GM20000 (cell line): ENCODE data around the gene URGCP.

ENCODE experiments used
- DNase-seq: peaks from one replicate; pipeline ENCODE4 v3.0.0; 2012; ENCODE audit warnings: low spot score
- CTCF ChIP-seq: IDR thresholded peaks from 2 replicates; pipeline ENCODE4 v1.5.1; 2012; ENCODE audit warnings: mild to moderate bottlenecking, control low read depth; ENCODE audit errors: extremely low read depth, missing control alignments

URGCP gene

DNA sequence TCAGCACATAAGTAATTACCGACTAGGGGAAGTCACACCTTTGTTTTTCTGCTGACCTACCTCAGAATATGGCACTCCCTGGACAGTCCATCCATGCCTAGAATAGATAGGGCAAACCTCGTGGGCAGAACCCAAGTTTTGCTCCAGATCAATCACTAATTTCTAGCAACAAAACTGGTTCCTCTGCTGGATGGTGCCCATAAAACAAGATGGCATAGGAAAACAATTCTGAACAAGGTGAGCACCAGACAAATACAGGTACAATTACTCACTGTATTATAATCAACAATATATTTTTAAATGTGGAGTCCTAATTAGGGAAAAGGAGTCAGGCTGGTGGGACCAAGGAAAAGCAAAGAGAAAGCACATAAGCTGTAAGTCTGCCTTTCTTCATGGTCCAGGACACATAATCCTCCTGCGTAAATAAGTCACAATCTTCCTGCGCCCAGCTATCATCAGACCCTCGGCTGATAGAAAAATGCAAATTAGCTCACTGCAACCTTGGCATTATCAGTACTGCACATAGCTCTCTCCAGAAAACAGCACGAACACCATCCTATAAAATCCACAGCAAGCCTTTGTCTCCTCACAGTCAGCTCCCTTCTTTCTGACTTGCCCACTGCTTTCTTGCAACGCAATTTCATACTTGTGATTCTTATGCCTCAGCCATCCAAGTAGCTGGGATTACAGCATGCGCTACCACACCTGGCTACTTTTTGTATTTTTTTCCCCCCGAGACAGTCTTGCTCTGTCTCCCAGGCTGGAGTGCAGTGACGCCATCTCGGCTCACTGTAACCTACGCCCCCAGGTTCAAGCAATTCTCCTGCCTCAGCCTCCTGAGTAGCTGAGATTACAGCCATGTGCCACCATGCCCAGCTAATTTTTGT lies 15.1 kb downstream of the URGCP start:
- DNase-seq: no peak
- no peak for TF ChIP-seq CTCF

GRCh38 chr7:43890468-43890867 lies 15.9 kb downstream of the URGCP start:
- DNase-seq: no peak
- no peak for TF ChIP-seq CTCF

DNA sequence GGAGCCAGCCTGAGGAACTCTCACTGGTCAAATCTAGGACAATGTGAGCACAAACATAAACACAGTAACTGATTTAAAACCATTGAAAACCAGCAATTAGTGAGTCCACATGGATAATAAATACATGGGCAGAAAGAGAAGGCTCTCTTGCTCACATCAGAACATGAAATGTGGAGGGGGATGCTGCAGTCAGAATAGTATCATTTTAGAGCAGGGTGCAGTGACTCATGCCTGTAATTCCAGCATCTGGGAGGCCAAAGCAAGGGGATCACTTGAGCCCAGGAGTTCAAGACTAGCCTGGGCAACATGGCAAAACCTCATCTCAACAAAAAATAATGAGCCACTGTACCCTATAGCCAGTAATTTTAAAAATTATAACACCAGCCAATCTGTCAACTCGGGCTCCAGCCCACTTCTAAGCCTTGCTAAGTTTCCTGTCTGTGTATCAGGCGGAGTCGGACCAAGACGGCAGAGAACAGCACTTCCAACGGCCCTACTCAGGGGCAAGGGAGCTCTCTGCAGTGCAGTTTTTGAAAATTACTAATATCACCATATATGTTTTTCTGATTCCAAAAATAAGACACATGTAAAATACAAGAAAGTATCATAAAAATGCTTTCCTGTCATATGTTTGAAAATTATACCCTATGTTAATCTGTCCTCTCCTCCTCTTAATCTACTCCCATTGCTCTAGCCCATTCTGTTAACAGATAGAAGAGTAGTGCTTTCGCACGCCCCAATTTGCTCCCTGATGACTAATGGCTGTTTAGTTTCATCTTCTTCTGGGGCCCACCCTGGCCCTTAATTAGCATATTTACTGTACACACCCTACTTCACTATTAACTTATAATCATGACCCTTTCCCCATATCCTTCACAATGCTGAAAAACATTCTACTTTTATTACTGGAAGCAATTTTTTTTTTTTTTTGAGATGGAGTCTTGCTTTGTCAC lies 17.1 kb downstream of the URGCP start:
- no peak for DNase-seq
- no peak for TF ChIP-seq CTCF

DNA sequence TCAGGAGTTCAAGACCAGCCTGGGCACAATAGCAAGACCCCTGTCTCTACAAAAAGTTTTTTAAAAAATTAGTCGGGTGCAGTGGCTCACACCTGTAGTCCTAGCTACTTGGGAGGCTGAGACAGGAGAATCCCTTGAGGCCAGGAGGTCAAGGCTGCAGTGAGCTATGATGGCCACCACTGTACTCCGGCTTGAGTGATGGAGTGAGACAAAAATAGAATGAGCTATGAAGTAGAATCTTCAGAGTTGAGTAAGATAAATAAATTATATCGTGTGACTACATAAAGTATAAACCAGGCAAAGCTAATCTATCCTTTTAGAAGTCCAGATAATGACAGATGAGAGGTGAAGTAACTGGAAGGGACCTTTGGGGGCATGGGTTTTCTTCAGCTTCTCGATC lies 21.8 kb downstream of the URGCP start:
- no peak for DNase-seq
- no peak for TF ChIP-seq CTCF

GRCh38 chr7:43884209-43884608 lies 22.2 kb downstream of the URGCP start:
- TF ChIP-seq CTCF: no peak
- DNase-seq: no peak

GRCh38 chr7:43880596-43880995 lies 25.8 kb downstream of the URGCP start:
- TF ChIP-seq CTCF: no peak
- no peak for DNase-seq

- TF ChIP-seq CTCF: no peak
- no peak for DNase-seq
Measured at GRCh38 chr7:43879477-43879876, 26.9 kb downstream of the URGCP start.
